OCI-LY7 (cell line): ENCODE results near the gene NCAPG. TPM values are rescaled to one million over a fixed set of nuclear protein-coding genes. Genes with fewer than 3 reads are reported as not detected.

ENCODE experiments used
- BruUV-seq: library from RNA; stranded (reverse); fragments of 400-500 nt; replicated peaks from 2 replicates; lab custom pipeline; 2021; lab: Mats Ljungman, UMichigan
- CTCF ChIA-PET: fragments of 300-600 bp; sonication (Branson Sonifier 250); formaldehyde crosslinking; loops from one replicate; lab custom pipeline; 2022; ENCODE audit warnings: antibody characterized with exemption; ENCODE audit not compliant: unreplicated experiment; lab: Charles Lee
- POLR2A ChIA-PET: fragments of 300-600 bp; sonication (Branson Sonifier 250); formaldehyde crosslinking; loops from one replicate; lab custom pipeline; 2022; ENCODE audit warnings: antibody characterized with exemption; lab: Charles Lee
- DNase-seq: peaks from one replicate; pipeline ENCODE4 v3.0.0-alpha.2; 2015; ENCODE audit warnings: low spot score
- H2AFZ ChIP-seq: fragments of 200-600 bp; sonication (generic), shearing (Covaris generic); 2 replicates; pipeline ENCODE4 v1.6.1; 2014; ENCODE audit warnings: mild to moderate bottlenecking, antibody characterized with exemption, low read length, moderate library complexity
- H3K27ac ChIP-seq: fragments of 200-600 bp; sonication (generic); 2 replicates; pipeline ENCODE4 v1.5.1; 2014; ENCODE audit warnings: mixed run types, low read depth, mild to moderate bottlenecking, moderate library complexity, low read length, inconsistent platforms; ENCODE audit not compliant: poor library complexity, severe bottlenecking
- H3K36me3 ChIP-seq: fragments of 200-600 bp; sonication (generic); 2 replicates; pipeline ENCODE4 v1.6.1; 2014; ENCODE audit warnings: mild to moderate bottlenecking, antibody characterized with exemption, low read length, moderate library complexity, mixed read lengths; ENCODE audit not compliant: insufficient read depth
- H3K4me1 ChIP-seq: fragments of 200-600 bp; sonication (generic); 2 replicates; pipeline ENCODE4 v1.5.1; 2014; ENCODE audit warnings: mild to moderate bottlenecking, low read length; ENCODE audit not compliant: insufficient read depth, poor library complexity, severe bottlenecking
- H3K4me2 ChIP-seq: fragments of 200-600 bp; sonication (generic); 2 replicates; pipeline ENCODE4 v1.6.1; 2014; ENCODE audit warnings: mild to moderate bottlenecking, low read length
- H3K4me3 ChIP-seq: fragments of 200-600 bp; sonication (generic); 2 replicates; pipeline ENCODE4 v1.5.1; 2014; ENCODE audit warnings: mild to moderate bottlenecking, low read depth, low read length; ENCODE audit not compliant: poor library complexity, severe bottlenecking
- H3K79me2 ChIP-seq: fragments of 200-600 bp; sonication (generic); 2 replicates; pipeline ENCODE4 v1.6.1; 2016; ENCODE audit warnings: low read depth, mild to moderate bottlenecking, low read length, moderate library complexity, mixed read lengths; ENCODE audit not compliant: insufficient read depth
- H3K9me2 ChIP-seq: fragments of 200-600 bp; sonication (generic); 2 replicates; pipeline ENCODE4 v1.6.1; 2016; ENCODE audit warnings: mild to moderate bottlenecking, low read length, mixed read lengths; ENCODE audit not compliant: insufficient read depth
- H3K9me3 ChIP-seq: fragments of 200-600 bp; sonication (generic); 2 replicates; pipeline ENCODE4 v1.6.1; 2014; ENCODE audit warnings: mild to moderate bottlenecking, mixed run types, low read length, mixed read lengths
- H4K20me1 ChIP-seq: fragments of 200-600 bp; sonication (generic); 2 replicates; pipeline ENCODE4 v1.6.1; 2014; ENCODE audit warnings: mild to moderate bottlenecking, antibody characterized with exemption, low read length, moderate library complexity, mixed read lengths; ENCODE audit not compliant: insufficient read depth
- EZH2phosphoT487 ChIP-seq: fragments of 200-600 bp; sonication (generic); IDR thresholded peaks from 2 replicates; pipeline ENCODE4 v1.6.1; 2018; ENCODE audit warnings: low read depth, borderline replicate concordance, mild to moderate bottlenecking, mixed run types, antibody characterized with exemption, low read length, moderate library complexity, mixed read lengths
- intact Hi-C: fragments of 100-400 bp; cut with micrococcal nuclease; formaldehyde crosslinking; loops from one replicate; pipeline ENCODE4 v1.10.0; 2022; ENCODE audit not compliant: unreplicated experiment
- total RNA-seq, 2 experiments: library from RNA; depleted of rRNA in 1 of 2; stranded (reverse); fragments of >200 nt in 1 of 2; shearing (Covaris generic) in 1 of 2; gene quantifications; 2 replicates each; pipeline ENCODE4 v1.2.3, GENCODE V29; 2014 to 2022
- TF ChIP-seq, protein P1 (sequence below): fragments of 200-600 bp; sonication (generic); conservative IDR thresholded peaks from 2 replicates; pipeline ENCODE4 v1.5.1; 2014; ENCODE audit warnings: mild to moderate bottlenecking, antibody characterized with exemption, low read length, moderate library complexity, mixed read lengths

The NCAPG gene
- total RNA-seq, 2 experiments from 2014 or later: 57.5 to 95.4 TPM

DNA sequence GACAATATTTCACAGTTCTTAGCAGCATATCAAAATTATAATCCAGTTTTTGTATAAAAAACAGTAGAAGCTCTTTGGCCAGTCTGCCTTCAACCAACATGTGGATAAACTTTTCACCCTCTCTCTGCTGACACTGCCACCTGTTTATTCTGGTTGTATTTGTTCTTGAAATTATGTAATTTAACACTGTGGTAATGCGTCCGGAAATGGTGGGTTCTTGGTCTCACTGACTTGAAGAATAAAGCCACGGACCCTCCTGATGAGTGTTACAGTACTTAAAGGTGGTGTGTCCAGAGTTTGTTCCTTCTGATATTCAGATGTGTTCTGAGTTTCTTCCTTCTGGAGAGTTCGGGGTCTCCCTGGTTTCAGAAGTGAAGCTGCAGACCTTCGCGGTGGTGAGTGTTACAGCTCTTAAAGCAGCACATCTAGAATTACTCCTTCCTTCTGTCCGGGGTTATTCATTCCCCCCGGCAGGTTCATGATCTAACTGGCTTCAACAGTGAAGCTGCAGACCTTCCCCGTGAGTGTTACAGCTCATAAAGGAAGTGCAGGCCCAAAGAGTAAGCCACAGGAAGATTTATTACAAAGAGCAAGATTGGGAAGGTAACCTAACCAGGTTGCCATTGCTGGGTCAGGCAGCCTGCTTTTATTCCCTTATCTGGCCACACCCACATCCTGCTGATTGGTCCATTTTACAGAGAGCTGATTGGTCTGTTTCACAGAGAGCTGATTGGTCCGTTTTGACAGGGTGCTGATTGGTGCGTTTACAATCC, 45.1 kb upstream of the NCAPG start:
- CTCF ChIA-PET: no interaction called here
- intact Hi-C loops: loop anchor here (10.0 kb wide), 1 partner anchor 829 kb away; no protein-coding TSS in a partner anchor
- Histone ChIP-seq H3K4me1 (no peaks in the 10 kb centered on the region), H3K4me3 (no peak overlapping the region), H2AFZ (no peak overlapping the region), H3K79me2 (no peaks in the 10 kb centered on the region), H3K27ac (no peak overlapping the region), H3K36me3 (no peaks in the 10 kb centered on the region), H3K9me3 (no peaks in the 10 kb centered on the region), H3K4me2 (no peak overlapping the region), H4K20me1 (no peaks in the 10 kb centered on the region), H3K9me2 (no peaks in the 10 kb centered on the region)
- DNase-seq: no peak
- BruUV-seq: no TSS peak
- POLR2A ChIA-PET: no interaction called here
- no peak for TF ChIP-seq EZH2phosphoT487

DNA sequence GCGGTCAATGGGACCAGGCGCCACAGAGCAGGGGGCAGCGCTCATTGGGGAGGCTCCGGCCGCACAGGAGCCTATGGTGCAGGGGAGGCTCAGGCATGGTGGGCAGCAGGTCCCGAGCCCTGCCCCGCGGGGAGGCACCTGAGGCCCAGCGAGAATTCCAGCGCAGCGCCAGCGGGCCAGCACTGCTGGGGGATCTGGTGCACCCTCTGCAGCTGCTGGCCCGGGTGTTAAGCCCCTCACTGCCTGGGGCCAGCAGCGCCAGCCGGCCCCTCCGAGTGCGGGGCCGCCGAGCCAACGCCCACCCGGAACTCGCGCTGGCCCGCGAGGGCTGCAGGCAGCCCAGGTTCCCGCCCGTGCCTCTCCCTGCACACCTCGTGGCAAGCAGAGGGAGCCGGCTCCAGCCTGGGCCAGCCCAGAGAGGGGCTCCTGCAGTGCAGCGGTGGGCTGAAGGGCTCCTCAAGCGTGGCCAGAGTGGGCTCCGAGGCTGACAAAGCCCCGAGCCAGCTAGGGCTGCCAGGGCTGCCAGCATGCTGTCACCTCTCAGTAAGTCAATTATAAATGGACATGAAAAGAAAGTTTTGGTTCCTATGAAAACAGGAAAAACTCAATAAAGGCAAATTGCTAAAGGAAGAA, 43.8 kb upstream of the NCAPG start:
- Histone ChIP-seq H3K9me2 (no peaks in the 10 kb centered on the region), H3K27ac (no peak overlapping the region), H3K9me3 (no peaks in the 10 kb centered on the region), H3K4me1 (no peaks in the 10 kb centered on the region), H3K36me3 (no peaks in the 10 kb centered on the region), H3K4me2 (no peak overlapping the region), H3K79me2 (no peaks in the 10 kb centered on the region), H4K20me1 (no peaks in the 10 kb centered on the region), H3K4me3 (no peak overlapping the region), H2AFZ (no peak overlapping the region)
- no peak for TF ChIP-seq EZH2phosphoT487
- TF ChIP-seq, protein P1, sequence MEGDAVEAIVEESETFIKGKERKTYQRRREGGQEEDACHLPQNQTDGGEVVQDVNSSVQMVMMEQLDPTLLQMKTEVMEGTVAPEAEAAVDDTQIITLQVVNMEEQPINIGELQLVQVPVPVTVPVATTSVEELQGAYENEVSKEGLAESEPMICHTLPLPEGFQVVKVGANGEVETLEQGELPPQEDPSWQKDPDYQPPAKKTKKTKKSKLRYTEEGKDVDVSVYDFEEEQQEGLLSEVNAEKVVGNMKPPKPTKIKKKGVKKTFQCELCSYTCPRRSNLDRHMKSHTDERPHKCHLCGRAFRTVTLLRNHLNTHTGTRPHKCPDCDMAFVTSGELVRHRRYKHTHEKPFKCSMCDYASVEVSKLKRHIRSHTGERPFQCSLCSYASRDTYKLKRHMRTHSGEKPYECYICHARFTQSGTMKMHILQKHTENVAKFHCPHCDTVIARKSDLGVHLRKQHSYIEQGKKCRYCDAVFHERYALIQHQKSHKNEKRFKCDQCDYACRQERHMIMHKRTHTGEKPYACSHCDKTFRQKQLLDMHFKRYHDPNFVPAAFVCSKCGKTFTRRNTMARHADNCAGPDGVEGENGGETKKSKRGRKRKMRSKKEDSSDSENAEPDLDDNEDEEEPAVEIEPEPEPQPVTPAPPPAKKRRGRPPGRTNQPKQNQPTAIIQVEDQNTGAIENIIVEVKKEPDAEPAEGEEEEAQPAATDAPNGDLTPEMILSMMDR: no peak
- intact Hi-C loops: loop anchor here (10.0 kb wide), 1 partner anchor 828 kb away; no protein-coding TSS in a partner anchor
- CTCF ChIA-PET: no interaction called here
- POLR2A ChIA-PET: no interaction called here
- no TSS peak for BruUV-seq
- no peak for DNase-seq

DNA sequence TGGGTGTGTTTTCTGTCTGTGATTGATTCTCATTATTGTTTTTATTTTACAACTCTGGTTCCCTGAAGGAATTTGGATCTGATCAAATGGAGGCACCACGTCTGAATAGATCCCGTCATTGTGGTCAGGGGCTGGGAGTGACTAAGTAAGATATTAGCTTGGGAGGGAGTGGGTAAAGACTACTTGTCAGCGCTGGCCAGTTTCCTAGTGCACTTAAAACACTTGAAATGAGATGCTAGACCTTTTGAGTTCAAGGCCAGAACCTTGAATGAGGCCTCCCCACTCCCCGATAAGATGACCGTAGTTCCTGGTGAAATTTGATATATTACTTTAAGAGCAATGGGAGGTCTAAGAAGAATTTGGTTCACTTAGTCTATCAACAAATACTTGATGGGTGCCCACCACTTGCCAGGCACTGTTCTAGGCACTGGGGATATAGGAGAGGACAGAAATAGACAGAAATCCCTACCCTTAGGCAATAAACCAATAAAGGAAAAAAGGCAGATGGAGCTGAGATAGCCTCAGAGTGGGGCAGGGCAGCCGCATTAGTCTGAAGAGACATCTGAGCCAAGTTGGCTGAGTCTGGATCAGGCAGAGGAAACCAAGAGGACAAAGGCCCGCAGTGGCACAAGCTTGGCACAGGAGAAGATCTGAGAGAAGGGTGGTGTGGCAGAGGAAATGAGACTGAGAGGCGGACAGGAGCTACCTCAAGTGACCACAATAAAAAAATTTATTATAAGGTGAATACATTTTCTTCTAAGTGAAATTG, 41.2 kb upstream of the NCAPG start:
- TF ChIP-seq, protein P1: no peak
- no peak for TF ChIP-seq EZH2phosphoT487
- H3K4me2 ChIP-seq: no peak overlapping the region
- DNase-seq: no peak
- H3K9me2 ChIP-seq: no peaks in the 10 kb centered on the region
- CTCF ChIA-PET: no interaction called here
- no peaks in the 10 kb centered on the region for H3K79me2 ChIP-seq
- POLR2A ChIA-PET: no interaction called here
- H2AFZ ChIP-seq: no peak overlapping the region
- intact Hi-C loops: loop anchor here (10.0 kb wide), 1 partner anchor 825 kb away; no protein-coding TSS in a partner anchor
- H4K20me1 ChIP-seq: no peaks in the 10 kb centered on the region
- H3K4me1 ChIP-seq: no peaks in the 10 kb centered on the region
- H3K36me3 ChIP-seq: no peaks in the 10 kb centered on the region
- BruUV-seq: no TSS peak
- no peak overlapping the region for H3K4me3 ChIP-seq
- H3K27ac ChIP-seq: no peak overlapping the region
- H3K9me3 ChIP-seq: no peaks in the 10 kb centered on the region
